ENCODE results near the gene PTPRB. TPM values are rescaled to one million over a fixed set of nuclear protein-coding genes. Genes with fewer than 3 reads are reported as not detected.

PTPRB gene
- total and polyA plus RNA-seq, 2 of the 4 experiments (the other 2 are of a cell fraction) = 4.1 to 6.5 TPM

DNA sequence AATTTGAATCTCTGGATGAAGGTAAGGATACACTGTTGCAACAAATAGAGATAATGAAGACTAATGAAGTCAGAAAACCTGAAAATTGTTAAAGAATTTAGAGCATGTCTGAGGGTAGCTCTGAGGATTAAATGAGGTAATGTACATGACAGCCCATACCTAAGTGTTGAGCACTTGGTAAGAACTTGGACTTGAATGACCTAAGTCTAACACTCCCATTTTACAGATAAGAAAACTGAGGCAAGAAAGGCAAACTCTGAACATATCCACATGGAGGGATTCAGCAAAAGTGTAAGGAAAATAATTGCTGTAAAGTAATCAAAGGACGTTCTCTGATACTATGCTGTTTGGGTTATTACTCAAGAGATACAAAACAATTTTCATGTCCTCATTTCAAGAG lies 29.0 kb downstream of the PTPRB start:
- no peak overlapping the region for H2BK20ac ChIP-seq (ENCODE audit: low read depth, low read length)
- H3K9me3 ChIP-seq (ENCODE audit: control insufficient read depth, insufficient read depth, low read length) = no peaks in the 10 kb centered on the region
- DNase-seq (no peak), ATAC-seq (ENCODE audit: low read depth) (no peak)
- no peaks in the 10 kb centered on the region for H3K36me3 ChIP-seq (ENCODE audit: control insufficient read depth, insufficient read depth, low read length)
- dilution Hi-C loops (cut with HindIII; ENCODE audit: low sequenced_read_pairs, unreplicated experiment) (no loop called here), in situ Hi-C loops (cut with MboI; ENCODE audit: low sequenced_read_pairs) (no loop called here), intact Hi-C loops (cut with micrococcal nuclease) (no loop called here)
- H4K8ac ChIP-seq (ENCODE audit: low read depth in 2 of 2, low read length in 2 of 2) = no peak overlapping the region
- H2BK15ac ChIP-seq (ENCODE audit: low read depth, low read length) = no peak overlapping the region
- TF ChIP-seq SMC3 (IDR thresholded peaks at IDR 0.05; ENCODE audit: low read depth, low read length) (no peak), MAZ (IDR thresholded peaks at IDR 0.05; ENCODE audit: borderline replicate concordance, low read depth, low read length) (no peak), CEBPB (IDR thresholded peaks at IDR 0.05; ENCODE audit: low read depth, low read length) (no peak), ELK1 (IDR thresholded peaks at IDR 0.05; ENCODE audit: borderline replicate concordance, low read depth, low read length) (no peak), MXI1 (IDR thresholded peaks at IDR 0.05; ENCODE audit: borderline replicate concordance, low read depth, low read length) (no peak), RCOR1 (IDR thresholded peaks at IDR 0.05; ENCODE audit: insufficient replicate concordance, low read length) (no peak), MAFK (IDR thresholded peaks at IDR 0.05; ENCODE audit: low read depth, low read length) (no peak)
- no CpG with 5 or more reads among the region's 1 CpG for WGBS, 2 experiments (ENCODE audit: extremely low coverage in 2 of 2, insufficient read length in 1 of 2)
- H3K18ac ChIP-seq (ENCODE audit: low read depth, low read length) = no peak overlapping the region
- H4K91ac ChIP-seq (ENCODE audit: insufficient read depth, low read depth, low read length) = no peak overlapping the region
- no peaks in the 10 kb centered on the region for H3K27me3 ChIP-seq (ENCODE audit: control insufficient read depth, insufficient read depth, low read length)
- H4K5ac ChIP-seq (ENCODE audit: low read depth, low read length) = no peak overlapping the region
- no peaks in the 10 kb centered on the region for H4K20me1 ChIP-seq (ENCODE audit: insufficient read depth, low read length)
- no peak overlapping the region for H3K9ac ChIP-seq (ENCODE audit: low read depth, low read length)
- ChIA-PET POLR2A (ENCODE audit: unreplicated experiment) (no interaction called here), CTCF (no interaction called here)
- no peak overlapping the region for H2BK5ac ChIP-seq (ENCODE audit: low read depth, low read length, poor library complexity, severe bottlenecking)
- H3K14ac ChIP-seq (replicated peaks; ENCODE audit: low read depth, low read length) = no peak overlapping the region
- BruUV-seq (replicated peaks) = no TSS peak
- no peaks in the 10 kb centered on the region for H3K4me1 ChIP-seq (ENCODE audit: control insufficient read depth, insufficient read depth, low read length)
- no peak overlapping the region for H3K4me2 ChIP-seq (ENCODE audit: low read depth, low read length)
- no peak overlapping the region for H3K56ac ChIP-seq (ENCODE audit: extremely low read depth, insufficient read depth, low read length)
- no peak overlapping the region for H2AFZ ChIP-seq (replicated peaks; ENCODE audit: low read length, poor library complexity)
- H3K4ac ChIP-seq (ENCODE audit: low read depth, low read length) = no peak overlapping the region
- no peak overlapping the region for H2AK5ac ChIP-seq (ENCODE audit: low read depth, low read length)
- H2BK120ac ChIP-seq (ENCODE audit: low read depth, low read length) = no peak overlapping the region
- no peak overlapping the region for H3K4me3 ChIP-seq (ENCODE audit: insufficient read depth, low read depth, low read length)
- H3K9me1 ChIP-seq (ENCODE audit: insufficient read depth, low read length) = no peaks in the 10 kb centered on the region
- no peaks in the 10 kb centered on the region for H3K79me1 ChIP-seq (ENCODE audit: low read depth in 1 of 2, low read length in 2 of 2)
- H3K27ac ChIP-seq (ENCODE audit: insufficient read depth, low read length) = no peak overlapping the region
- no peak overlapping the region for H3K23ac ChIP-seq (ENCODE audit: low read depth, low read length)
- no peak overlapping the region for H2AK9ac ChIP-seq (replicated peaks; ENCODE audit: low read depth, low read length, poor library complexity)
